ENCODE data around the gene EBLN1.
"Not testable (repeated sequence)": the region's sequence is repeated elsewhere in the genome, so short reads cannot be mapped to it uniquely, and the experiment has no call there.

Gene EBLN1

GRCh38 chr10:22228167-22228938, 10.5 kb upstream of the EBLN1 start:
- DNase-seq (ENCODE audit: low read depth in 2 of 2): no peak

- no peak for DNase-seq (ENCODE audit: low read depth in 2 of 2)
These were observed 8.8 kb upstream of the EBLN1 start for GRCh38 chr10:22226599-22226998.

- no peak for DNase-seq (ENCODE audit: low read depth in 2 of 2)
These were observed 4.7 kb upstream of the EBLN1 start for GRCh38 chr10:22222236-22223190.

- DNase-seq (ENCODE audit: low read depth in 2 of 2): no peak
These were observed 1.5 kb upstream of the EBLN1 start for GRCh38 chr10:22219308-22219707.

GRCh38 chr10:22218448-22218847, 633 bp upstream of the EBLN1 start:
- no peak for DNase-seq (ENCODE audit: low read depth in 2 of 2)

GRCh38 chr10:22217084-22217483, 731 bp downstream of the EBLN1 start:
- DNase-seq (ENCODE audit: low read depth in 2 of 2): not testable (repeated sequence)

- DNase-seq (ENCODE audit: low read depth in 2 of 2): no peak
These were observed 7.5 kb downstream of the EBLN1 start for GRCh38 chr10:22210267-22210666.

- DNase-seq (ENCODE audit: low read depth in 2 of 2): no peak
These were observed 23.9 kb downstream of the EBLN1 start for GRCh38 chr10:22193945-22194344.

- no peak for DNase-seq (ENCODE audit: low read depth in 2 of 2)
These were observed 32.2 kb downstream of the EBLN1 start for GRCh38 chr10:22185586-22185985.

GRCh38 chr10:22183771-22184461, 33.9 kb downstream of the EBLN1 start:
- peak; percentile 2 to 5 for DNase-seq (ENCODE audit: low read depth in 2 of 2)

GRCh38 chr10:22180724-22181123, 37.1 kb downstream of the EBLN1 start:
- DNase-seq (ENCODE audit: low read depth in 2 of 2): no peak

GRCh38 chr10:22174442-22174841, 43.4 kb downstream of the EBLN1 start:
- DNase-seq (ENCODE audit: low read depth in 2 of 2): no peak

- no peak for DNase-seq (ENCODE audit: low read depth in 2 of 2)
These were observed 46.7 kb downstream of the EBLN1 start for GRCh38 chr10:22171131-22171530.

- no peak for DNase-seq (ENCODE audit: low read depth in 2 of 2)
These were observed 47.2 kb downstream of the EBLN1 start for GRCh38 chr10:22170582-22170981.

GRCh38 chr10:22159979-22160378, 57.8 kb downstream of the EBLN1 start:
- no peak for DNase-seq (ENCODE audit: low read depth in 2 of 2)

- DNase-seq (ENCODE audit: low read depth in 2 of 2): no peak
These were observed 58.6 kb downstream of the EBLN1 start for GRCh38 chr10:22159180-22159579.
